Loucy (cell line): ENCODE results near the gene UBN1.

ENCODE experiments used
- H2AFZ ChIP-seq: fragments of 200-600 bp; sonication (generic); 2 replicates; pipeline ENCODE4 v1.6.0; 2016; ENCODE audit warnings: antibody characterized with exemption, mild to moderate bottlenecking, low read length, moderate library complexity
- H3F3A ChIP-seq: fragments of 200-600 bp; 2 replicates; pipeline ENCODE4 v1.6.0; 2016; ENCODE audit warnings: antibody characterized with exemption, low read depth, mild to moderate bottlenecking
- H3K27me3 ChIP-seq: fragments of 200-600 bp; sonication (generic); 2 replicates; pipeline ENCODE4 v1.6.1; 2014; ENCODE audit warnings: low read length, mild to moderate bottlenecking; ENCODE audit not compliant: insufficient read depth, poor library complexity, severe bottlenecking
- H3K36me3 ChIP-seq: fragments of 200-600 bp; sonication (generic); 2 replicates; pipeline ENCODE4 v1.6.1; 2016; ENCODE audit warnings: low read length; ENCODE audit not compliant: insufficient read depth
- H3K4me1 ChIP-seq: fragments of 200-600 bp; sonication (generic); 2 replicates; pipeline ENCODE4 v1.5.1; 2014; ENCODE audit warnings: low read length, mild to moderate bottlenecking; ENCODE audit not compliant: insufficient read depth, poor library complexity, severe bottlenecking
- H3K4me2 ChIP-seq: fragments of 200-600 bp; sonication (generic); 2 replicates; pipeline ENCODE4 v1.6.0; 2014; ENCODE audit warnings: antibody characterized with exemption, low read length, low read depth, mild to moderate bottlenecking; ENCODE audit not compliant: poor library complexity, severe bottlenecking
- H3K4me3 ChIP-seq: fragments of 200-600 bp; sonication (generic); 2 replicates; pipeline ENCODE4 v1.5.1; 2014; ENCODE audit warnings: low read length, mild to moderate bottlenecking, mixed read lengths; ENCODE audit not compliant: poor library complexity, severe bottlenecking
- H3K79me2 ChIP-seq: fragments of 200-600 bp; sonication (generic); 2 replicates; pipeline ENCODE4 v1.6.1; 2014; ENCODE audit warnings: low read length; ENCODE audit not compliant: insufficient read depth
- H3K9ac ChIP-seq: fragments of 200-600 bp; sonication (generic); 2 replicates; pipeline ENCODE4 v1.6.0; 2014; ENCODE audit warnings: mild to moderate bottlenecking, low read depth, low read length, moderate library complexity; ENCODE audit not compliant: poor library complexity, severe bottlenecking
- H3K9me2 ChIP-seq: fragments of 200-600 bp; sonication (generic); replicated peaks from 2 replicates; pipeline ENCODE4 v1.6.1; 2016; ENCODE audit warnings: low read depth, low read length, mixed read lengths
- H3K9me3 ChIP-seq: fragments of 200-600 bp; sonication (generic); 2 replicates; pipeline ENCODE4 v1.6.1; 2014; ENCODE audit warnings: mild to moderate bottlenecking, antibody characterized with exemption, low read length, low read depth; ENCODE audit not compliant: insufficient read depth
- H4K20me1 ChIP-seq: fragments of 200-600 bp; sonication (generic); 2 replicates; pipeline ENCODE4 v1.6.0; 2014; ENCODE audit warnings: antibody characterized with exemption, low read length, mild to moderate bottlenecking; ENCODE audit not compliant: insufficient read depth, poor library complexity, severe bottlenecking
- CTCF ChIP-seq: fragments of 200-600 bp; sonication (generic); conservative IDR thresholded peaks from 2 replicates; pipeline ENCODE4 v1.5.1; 2014; ENCODE audit warnings: mild to moderate bottlenecking, antibody characterized with exemption, low read length
- EZH2phosphoT487 ChIP-seq: fragments of 200-600 bp; IDR thresholded peaks from 2 replicates; pipeline ENCODE4 v1.6.1; 2018; ENCODE audit warnings: antibody characterized with exemption, mild to moderate bottlenecking, moderate library complexity, borderline replicate concordance

The UBN1 gene

GRCh38 chr16:4904108-4904941 is 57.0 kb downstream of the UBN1 start:
- Histone ChIP-seq H3K79me2 (no peaks in the 10 kb centered on the region), H3K4me2 (no peak overlapping the region), H3K27me3 (no peaks in the 10 kb centered on the region), H3K36me3 (no peaks in the 10 kb centered on the region), H3K4me3 (no peak overlapping the region), H3F3A (no peaks in the 10 kb centered on the region), H4K20me1 (no peaks in the 10 kb centered on the region), H3K9me3 (no peaks in the 10 kb centered on the region), H3K9me2 (no peaks in the 10 kb centered on the region), H2AFZ (no peak overlapping the region), H3K9ac (no peak overlapping the region), H3K4me1 (no peaks in the 10 kb centered on the region)
- TF ChIP-seq CTCF (no peak), EZH2phosphoT487 (no peak)

- Histone ChIP-seq H3F3A (no peaks in the 10 kb centered on the region), H3K9me3 (no peaks in the 10 kb centered on the region), H3K4me1 (no peaks in the 10 kb centered on the region), H3K9me2 (no peaks in the 10 kb centered on the region), H3K36me3 (no peaks in the 10 kb centered on the region), H2AFZ (no peak overlapping the region), H3K9ac (no peak overlapping the region), H3K27me3 (no peaks in the 10 kb centered on the region), H3K4me2 (no peak overlapping the region), H4K20me1 (no peaks in the 10 kb centered on the region), H3K4me3 (no peak overlapping the region), H3K79me2 (no peaks in the 10 kb centered on the region)
- TF ChIP-seq CTCF (no peak), EZH2phosphoT487 (no peak)
Measured at GRCh38 chr16:4904942-4905615, 57.8 kb downstream of the UBN1 start.

- no peak overlapping the region for H3K9ac ChIP-seq
- no peak overlapping the region for H3K4me2 ChIP-seq
- no peaks in the 10 kb centered on the region for H3F3A ChIP-seq
- H2AFZ ChIP-seq, result no peak overlapping the region
- no peaks in the 10 kb centered on the region for H3K4me1 ChIP-seq
- TF ChIP-seq EZH2phosphoT487 (no peak), CTCF (no peak)
- no peaks in the 10 kb centered on the region for H3K9me3 ChIP-seq
- no peak overlapping the region for H3K4me3 ChIP-seq
- H3K9me2 ChIP-seq, result no peaks in the 10 kb centered on the region
- no peaks in the 10 kb centered on the region for H3K27me3 ChIP-seq
- no peaks in the 10 kb centered on the region for H4K20me1 ChIP-seq
- no peaks in the 10 kb centered on the region for H3K79me2 ChIP-seq
- no peaks in the 10 kb centered on the region for H3K36me3 ChIP-seq
Measured at GRCh38 chr16:4908854-4909401, 61.6 kb downstream of the UBN1 start.
